ENCODE results near the gene MAG. TPM values are rescaled to one million over a fixed set of nuclear protein-coding genes. Genes with fewer than 3 reads are reported as not detected.

MAG gene
- total RNA-seq, 1 experiment from 2014 or later: not detected

- Histone ChIP-seq H3K18ac (ENCODE audit: insufficient read length, low read depth, low read length) (no peak overlapping the region), H2BK20ac (ENCODE audit: low read depth, low read length, poor library complexity, severe bottlenecking) (no peak overlapping the region), H3K27ac (ENCODE audit: insufficient read length, low read depth, low read length) (no peak overlapping the region), H3T11ph (ENCODE audit: low read length) (no peak overlapping the region), H3K79me2 (ENCODE audit: insufficient read depth, low read length) (no peaks in the 10 kb centered on the region), H2BK5ac (ENCODE audit: insufficient read length, low read length) (no peak overlapping the region), H4K8ac (replicated peaks; ENCODE audit: insufficient read length, low read depth, low read length) (no peak overlapping the region), H3K79me1 (ENCODE audit: insufficient read depth, low read depth, low read length, poor library complexity, severe bottlenecking) (no peaks in the 10 kb centered on the region), H3K23ac (ENCODE audit: insufficient read length, low read depth, low read length) (no peak overlapping the region), H3K56ac (ENCODE audit: insufficient read length, low read depth, low read length) (no peak overlapping the region), H3K23me2 (ENCODE audit: insufficient read length, low read depth, low read length, poor library complexity, severe bottlenecking) (no peaks in the 10 kb centered on the region), H3K4ac (ENCODE audit: low read depth, low read length) (no peak overlapping the region), H3K4me2 (ENCODE audit: insufficient read depth, insufficient read length, low read length) (no peak overlapping the region), H2BK15ac (ENCODE audit: low read depth, low read length) (no peak overlapping the region), H2BK120ac (ENCODE audit: low read depth, low read length, poor library complexity, severe bottlenecking) (no peak overlapping the region), H2AK5ac (ENCODE audit: insufficient read length, low read length) (no peak overlapping the region), H3K9ac (ENCODE audit: extremely low read depth, insufficient read length, low read length) (no peak overlapping the region), H3K4me1 (ENCODE audit: insufficient read depth, low read length) (no peaks in the 10 kb centered on the region; the same call in 1 of the 2 replicates), H2BK12ac (ENCODE audit: insufficient read length, low read depth, low read length) (no peak overlapping the region), H4K5ac (ENCODE audit: insufficient read length, low read depth, low read length) (no peak overlapping the region), H4K91ac (ENCODE audit: insufficient read length, low read depth, low read length) (no peak overlapping the region), H3K27me3 (ENCODE audit: insufficient read depth, low read length) (no peaks in the 10 kb centered on the region), H3K14ac (ENCODE audit: insufficient read depth, low read length) (no peak overlapping the region), H3K9me3 (ENCODE audit: control insufficient read depth, low read depth, low read length) (no peaks in the 10 kb centered on the region), H4K20me1 (ENCODE audit: control insufficient read depth, insufficient read depth, insufficient read length) (no peaks in the 10 kb centered on the region), H2AFZ (ENCODE audit: low read length) (no peak overlapping the region)
- no peak overlapping the region for H3K27ac Mint-ChIP-seq
- H3K9me3 Mint-ChIP-seq: no peaks in the 10 kb centered on the region
- WGBS (ENCODE audit: extremely low coverage, insufficient read length, low lambda C conversion rate): no CpG with 5 or more reads among the region's 10 CpGs
- no peak overlapping the region; a peak in 1 of 5 replicates for H3K4me3 Mint-ChIP-seq
- H3K27me3 Mint-ChIP-seq (ENCODE audit: low read depth): no peaks in the 10 kb centered on the region; the same call in 1 of the 2 replicates
- DNase-seq: no peak
- H3K36me3 Mint-ChIP-seq (ENCODE audit: insufficient read depth in 1 of 3, low read depth in 3 of 3): peaks cover 0 to 2% (median 0%) of the 10 kb centered on the region in 3 experiments; a peak in 1 of 7 replicates
- TF ChIP-seq, protein P1, sequence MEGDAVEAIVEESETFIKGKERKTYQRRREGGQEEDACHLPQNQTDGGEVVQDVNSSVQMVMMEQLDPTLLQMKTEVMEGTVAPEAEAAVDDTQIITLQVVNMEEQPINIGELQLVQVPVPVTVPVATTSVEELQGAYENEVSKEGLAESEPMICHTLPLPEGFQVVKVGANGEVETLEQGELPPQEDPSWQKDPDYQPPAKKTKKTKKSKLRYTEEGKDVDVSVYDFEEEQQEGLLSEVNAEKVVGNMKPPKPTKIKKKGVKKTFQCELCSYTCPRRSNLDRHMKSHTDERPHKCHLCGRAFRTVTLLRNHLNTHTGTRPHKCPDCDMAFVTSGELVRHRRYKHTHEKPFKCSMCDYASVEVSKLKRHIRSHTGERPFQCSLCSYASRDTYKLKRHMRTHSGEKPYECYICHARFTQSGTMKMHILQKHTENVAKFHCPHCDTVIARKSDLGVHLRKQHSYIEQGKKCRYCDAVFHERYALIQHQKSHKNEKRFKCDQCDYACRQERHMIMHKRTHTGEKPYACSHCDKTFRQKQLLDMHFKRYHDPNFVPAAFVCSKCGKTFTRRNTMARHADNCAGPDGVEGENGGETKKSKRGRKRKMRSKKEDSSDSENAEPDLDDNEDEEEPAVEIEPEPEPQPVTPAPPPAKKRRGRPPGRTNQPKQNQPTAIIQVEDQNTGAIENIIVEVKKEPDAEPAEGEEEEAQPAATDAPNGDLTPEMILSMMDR (conservative IDR thresholded peaks at IDR 0.05): no peak
- peaks cover 0 to 4% of the 10 kb centered on the region in 2 experiments; a peak in 1 of 4 replicates for H3K4me1 Mint-ChIP-seq
Observed at GRCh38 chr19:35310811-35311465, 19.0 kb downstream of the MAG start.

Measured in H9 (cell line).